ENCODE data around the gene LYST. TPM values are rescaled to one million over a fixed set of nuclear protein-coding genes. Genes with fewer than 3 reads are reported as not detected.

LYST gene
- total and polyA plus RNA-seq, 2 of the 8 experiments (the other 6 are each of a cell fraction or from before 2014, with no cell fraction given), result 0.29 to 0.58 TPM

- TF ChIP-seq ZNF274 (IDR thresholded peaks at IDR 0.05; ENCODE audit: borderline replicate concordance, extremely low read depth, low read length), result no peak
- no peak for TF ChIP-seq CREB1 (IDR thresholded peaks at IDR 0.05)
- no peak for TF ChIP-seq TBP (IDR thresholded peaks at IDR 0.05; ENCODE audit: low read depth, low read length)
- TF ChIP-seq E2F6 (IDR thresholded peaks at IDR 0.05), result no peak
- TF ChIP-seq SP1 (IDR thresholded peaks at IDR 0.05; ENCODE audit: low read depth, low read length), result no peak
- no peak for TF ChIP-seq GABPA (IDR thresholded peaks at IDR 0.05; ENCODE audit: borderline replicate concordance, insufficient read depth, low read length)
Measured at GRCh38 chr1:235907897-235908240, 41.2 kb upstream of the LYST start (continued).

Data from H1 (cell line).